Measurements from ENCODE around the gene NELFE.
"Not testable (repeated sequence)": the region's sequence is repeated elsewhere in the genome, so short reads cannot be mapped to it uniquely, and the experiment has no call there.

The NELFE gene

DNA sequence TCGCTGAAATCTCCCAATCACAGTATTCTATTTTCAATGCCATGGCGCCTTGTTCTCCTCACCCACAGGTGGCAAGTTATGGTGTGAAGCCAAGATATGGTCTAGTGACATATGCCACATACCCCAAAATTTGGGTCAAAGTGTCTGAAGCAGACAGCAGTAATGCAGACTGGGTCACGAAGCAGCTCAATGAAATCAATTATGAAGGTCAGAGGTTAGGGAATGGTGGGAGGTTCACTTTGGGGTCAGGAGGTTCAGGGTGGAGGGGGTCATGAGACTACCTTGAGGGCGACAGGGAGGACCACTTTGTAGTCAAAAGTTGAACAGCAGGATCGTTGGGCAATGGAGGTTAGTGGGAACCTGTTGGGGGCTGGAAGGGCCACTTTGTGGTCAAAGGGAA lies 10.5 kb downstream of the NELFE start:
- DNase-seq = no peak

DNA sequence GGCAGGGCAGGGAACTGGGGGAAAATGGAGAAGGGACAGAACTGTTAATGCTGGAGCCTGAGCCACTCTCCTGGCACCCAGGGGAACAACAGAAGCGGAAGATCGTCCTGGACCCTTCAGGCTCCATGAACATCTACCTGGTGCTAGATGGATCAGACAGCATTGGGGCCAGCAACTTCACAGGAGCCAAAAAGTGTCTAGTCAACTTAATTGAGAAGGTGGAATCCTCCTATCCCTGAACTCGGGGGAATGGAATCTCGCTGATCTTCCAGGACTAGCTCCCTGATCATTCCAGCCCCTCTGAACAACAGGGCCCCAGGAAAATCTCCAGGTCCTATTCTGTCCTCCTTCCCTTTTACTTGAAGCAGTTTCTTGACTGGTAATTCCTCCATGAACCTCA lies 10.9 kb downstream of the NELFE start:
- no peak for DNase-seq

DNA sequence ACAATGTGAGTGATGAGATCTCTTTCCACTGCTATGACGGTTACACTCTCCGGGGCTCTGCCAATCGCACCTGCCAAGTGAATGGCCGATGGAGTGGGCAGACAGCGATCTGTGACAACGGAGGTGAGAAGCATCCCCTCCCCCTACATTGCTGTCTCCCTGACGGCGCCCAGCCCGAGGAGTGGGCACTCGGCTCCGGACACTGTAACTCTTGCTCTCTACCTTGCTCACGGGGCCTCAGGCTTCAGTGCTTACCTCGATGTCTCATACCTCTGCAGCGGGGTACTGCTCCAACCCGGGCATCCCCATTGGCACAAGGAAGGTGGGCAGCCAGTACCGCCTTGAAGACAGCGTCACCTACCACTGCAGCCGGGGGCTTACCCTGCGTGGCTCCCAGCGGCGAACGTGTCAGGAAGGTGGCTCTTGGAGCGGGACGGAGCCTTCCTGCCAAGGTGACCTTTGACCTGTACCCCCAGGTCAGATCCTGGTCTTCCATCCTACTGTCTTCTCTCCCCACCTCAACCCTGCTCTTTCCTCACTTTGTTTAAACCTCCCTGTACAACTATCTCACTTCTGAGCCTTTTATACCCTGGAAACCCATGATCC lies 11.6 kb downstream of the NELFE start:
- no peak for DNase-seq

DNA sequence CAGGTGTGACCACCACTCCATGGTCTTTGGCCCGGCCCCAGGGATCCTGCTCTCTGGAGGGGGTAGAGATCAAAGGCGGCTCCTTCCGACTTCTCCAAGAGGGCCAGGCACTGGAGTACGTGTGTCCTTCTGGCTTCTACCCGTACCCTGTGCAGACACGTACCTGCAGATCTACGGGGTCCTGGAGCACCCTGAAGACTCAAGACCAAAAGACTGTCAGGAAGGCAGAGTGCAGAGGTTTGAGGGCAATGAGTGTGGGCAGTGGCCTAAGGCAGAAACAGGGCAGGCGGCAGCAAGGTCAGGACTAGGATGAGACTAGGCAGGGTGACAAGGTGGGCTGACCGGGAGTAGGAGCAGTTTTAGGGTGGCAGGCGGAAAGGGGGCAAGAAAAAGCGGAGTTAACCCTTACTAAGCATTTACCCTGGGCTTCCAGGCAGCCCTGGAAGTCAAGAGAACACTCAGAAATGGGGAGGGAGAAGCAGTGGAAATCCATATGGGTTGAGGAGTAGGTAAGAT lies 12.3 kb downstream of the NELFE start:
- no peak for DNase-seq

DNA sequence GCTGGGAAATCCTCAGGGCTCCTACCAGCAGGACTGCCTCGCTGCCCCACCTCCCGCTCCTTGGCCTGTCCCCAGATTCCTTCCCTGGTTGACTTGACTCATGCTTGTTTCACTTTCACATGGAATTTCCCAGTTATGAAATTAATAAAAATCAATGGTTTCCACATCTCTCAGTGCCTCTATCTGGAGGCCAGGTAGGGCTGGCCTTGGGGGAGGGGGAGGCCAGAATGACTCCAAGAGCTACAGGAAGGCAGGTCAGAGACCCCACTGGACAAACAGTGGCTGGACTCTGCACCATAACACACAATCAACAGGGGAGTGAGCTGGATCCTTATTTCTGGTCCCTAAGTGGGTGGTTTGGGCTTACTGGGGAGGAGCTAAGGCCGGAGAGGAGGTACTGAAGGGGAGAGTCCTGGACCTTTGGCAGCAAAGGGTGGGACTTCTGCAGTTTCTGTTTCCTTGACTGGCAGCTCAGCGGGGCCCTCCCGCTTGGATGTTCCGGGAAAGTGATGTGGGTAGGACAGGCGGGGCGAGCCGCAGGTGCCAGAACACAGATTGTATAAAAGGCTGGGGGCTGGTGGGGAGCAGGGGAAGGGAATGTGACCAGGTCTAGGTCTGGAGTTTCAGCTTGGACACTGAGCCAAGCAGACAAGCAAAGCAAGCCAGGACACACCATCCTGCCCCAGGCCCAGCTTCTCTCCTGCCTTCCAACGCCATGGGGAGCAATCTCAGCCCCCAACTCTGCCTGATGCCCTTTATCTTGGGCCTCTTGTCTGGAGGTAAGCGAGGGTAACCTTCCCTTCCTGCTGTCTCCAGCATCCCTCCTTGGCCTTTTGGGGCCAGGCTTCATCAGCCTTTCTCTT lies 13.0 kb downstream of the NELFE start, which contains the start of gene CFB:
CFB (plus strand) TSS at position 589 of the 863 bp plus-strand sequence; CDS start at position 716, 127 bp downstream.
- no peak for DNase-seq

DNA sequence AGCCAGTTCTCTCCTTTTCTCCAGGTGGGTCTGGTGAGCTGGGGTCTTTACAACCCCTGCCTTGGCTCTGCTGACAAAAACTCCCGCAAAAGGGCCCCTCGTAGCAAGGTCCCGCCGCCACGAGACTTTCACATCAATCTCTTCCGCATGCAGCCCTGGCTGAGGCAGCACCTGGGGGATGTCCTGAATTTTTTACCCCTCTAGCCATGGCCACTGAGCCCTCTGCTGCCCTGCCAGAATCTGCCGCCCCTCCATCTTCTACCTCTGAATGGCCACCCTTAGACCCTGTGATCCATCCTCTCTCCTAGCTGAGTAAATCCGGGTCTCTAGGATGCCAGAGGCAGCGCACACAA lies 13.6 kb downstream of the NELFE start:
- DNase-seq = no peak

DNA sequence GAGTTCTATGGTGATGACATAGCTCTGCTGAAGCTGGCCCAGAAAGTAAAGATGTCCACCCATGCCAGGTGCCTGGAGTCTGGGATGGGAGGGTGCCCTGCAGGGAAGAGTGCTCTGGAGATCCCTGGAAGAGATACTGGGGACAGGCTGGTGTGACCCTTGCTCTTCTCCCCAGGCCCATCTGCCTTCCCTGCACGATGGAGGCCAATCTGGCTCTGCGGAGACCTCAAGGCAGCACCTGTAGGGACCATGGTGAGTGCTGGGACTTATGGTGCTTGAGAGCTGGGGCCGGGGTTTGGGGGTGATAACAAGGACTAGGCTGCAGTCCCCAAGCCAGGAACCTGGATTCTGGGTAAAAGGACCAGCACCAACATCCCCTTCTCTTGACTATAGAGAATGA lies 15.0 kb downstream of the NELFE start:
- no peak for DNase-seq

DNA sequence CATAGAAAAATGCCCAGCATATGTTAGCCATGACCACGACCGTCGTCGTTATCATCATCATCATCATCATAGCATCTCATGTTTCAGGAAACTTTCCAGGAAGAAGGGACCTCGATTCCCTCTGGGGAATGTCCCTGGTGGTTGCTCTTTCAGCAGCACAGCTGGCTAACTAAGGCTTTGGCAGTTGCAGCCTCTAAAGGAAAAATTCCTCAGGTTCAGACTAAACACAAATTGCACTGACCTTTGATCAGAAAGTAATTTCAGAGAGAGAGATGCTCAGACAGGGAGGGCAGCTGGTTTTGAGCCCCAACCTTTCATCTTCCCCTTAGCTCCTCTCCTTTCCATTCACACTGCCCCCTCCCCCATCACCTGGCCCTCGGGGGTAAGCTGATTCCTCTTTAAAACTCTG lies 18.5 kb downstream of the NELFE start:
- DNase-seq = no peak

DNA sequence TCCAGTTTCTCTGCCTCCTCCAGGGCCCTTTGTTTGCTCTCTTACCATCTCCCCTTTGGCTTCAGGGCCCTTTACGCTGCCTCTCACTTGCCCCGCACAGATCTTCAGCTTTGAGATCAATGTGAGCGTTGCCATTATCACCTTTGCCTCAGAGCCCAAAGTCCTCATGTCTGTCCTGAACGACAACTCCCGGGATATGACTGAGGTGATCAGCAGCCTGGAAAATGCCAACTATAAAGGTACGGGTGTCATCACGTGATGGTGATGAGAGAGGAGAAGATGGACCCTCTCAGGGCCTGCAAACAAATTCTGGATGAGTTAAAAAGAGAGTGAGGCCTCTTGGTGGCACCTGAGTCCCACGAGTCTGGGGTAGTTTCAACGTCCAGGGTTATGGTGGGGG lies 22.9 kb downstream of the NELFE start:
- DNase-seq = no peak

DNA sequence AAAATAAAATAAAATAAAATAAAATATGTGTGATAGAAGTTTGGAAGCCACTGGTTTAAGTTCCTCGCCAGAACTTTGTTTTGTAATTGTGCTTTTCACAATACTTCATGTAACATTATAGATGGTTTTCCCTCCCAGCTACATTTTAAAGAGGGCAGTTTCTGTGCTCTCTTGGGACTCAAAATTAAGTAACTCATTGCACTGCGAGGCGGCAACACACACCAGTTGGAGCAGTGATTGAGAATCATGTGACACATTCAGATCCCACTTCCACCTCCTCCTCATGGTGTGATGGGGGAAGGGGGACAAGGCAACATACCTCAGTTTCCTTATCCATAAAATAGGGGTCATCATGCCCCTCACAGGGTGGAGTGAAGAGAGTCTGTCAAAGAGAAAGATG lies 23.8 kb downstream of the NELFE start:
- DNase-seq = no peak

DNA sequence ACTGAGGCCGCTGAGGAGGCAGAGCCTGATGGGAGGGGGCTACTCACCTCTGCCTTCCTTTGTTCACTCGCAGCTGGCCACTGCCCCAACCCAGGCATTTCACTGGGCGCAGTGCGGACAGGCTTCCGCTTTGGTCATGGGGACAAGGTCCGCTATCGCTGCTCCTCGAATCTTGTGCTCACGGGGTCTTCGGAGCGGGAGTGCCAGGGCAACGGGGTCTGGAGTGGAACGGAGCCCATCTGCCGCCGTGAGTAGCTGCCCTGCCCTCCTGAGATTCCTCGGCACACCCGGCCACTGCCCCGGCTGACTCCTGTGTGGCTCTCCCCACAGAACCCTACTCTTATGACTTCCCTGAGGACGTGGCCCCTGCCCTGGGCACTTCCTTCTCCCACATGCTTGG lies 25.2 kb downstream of the NELFE start:
- DNase-seq = no peak

DNA sequence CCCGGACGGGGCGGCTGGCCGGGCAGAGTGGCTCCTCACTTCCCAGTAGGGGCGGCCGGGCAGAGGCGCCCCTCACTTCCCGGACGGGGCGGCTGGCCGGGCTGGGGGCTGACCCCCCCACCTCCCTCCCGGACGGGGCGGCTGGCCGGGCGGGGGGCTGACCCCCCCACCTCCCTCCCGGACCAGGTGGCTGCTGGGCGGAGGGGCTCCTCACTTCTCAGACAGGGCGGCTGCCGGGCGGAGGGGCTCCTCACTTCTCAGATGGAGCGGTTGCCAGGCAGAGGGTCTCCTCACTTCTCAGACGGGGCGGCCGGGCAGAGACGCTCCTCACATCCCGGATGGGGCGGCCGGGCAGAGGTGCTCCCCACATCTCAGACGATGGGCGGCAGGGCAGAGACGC lies 26.6 kb downstream of the NELFE start:
- DNase-seq = not testable (repeated sequence)

DNA sequence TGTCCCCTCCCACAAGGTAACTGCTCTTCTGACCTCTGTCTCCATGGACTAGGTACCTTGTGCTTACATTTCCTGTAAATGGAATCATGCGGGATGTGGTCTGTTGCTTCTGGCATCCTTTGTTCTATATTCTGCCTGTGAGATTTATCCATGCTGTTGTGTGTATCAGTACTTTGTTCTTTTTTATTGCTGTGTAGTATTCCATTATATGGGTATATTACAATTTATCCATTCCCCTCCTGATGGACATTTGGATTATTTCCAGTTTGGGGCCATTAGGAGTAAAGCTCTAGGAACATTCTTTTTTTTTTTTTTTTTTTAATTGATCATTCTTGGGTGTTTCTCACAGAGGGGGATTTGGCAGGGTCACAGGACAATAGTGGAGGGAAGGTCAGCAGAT lies 27.8 kb downstream of the NELFE start:
- DNase-seq = no peak

DNA sequence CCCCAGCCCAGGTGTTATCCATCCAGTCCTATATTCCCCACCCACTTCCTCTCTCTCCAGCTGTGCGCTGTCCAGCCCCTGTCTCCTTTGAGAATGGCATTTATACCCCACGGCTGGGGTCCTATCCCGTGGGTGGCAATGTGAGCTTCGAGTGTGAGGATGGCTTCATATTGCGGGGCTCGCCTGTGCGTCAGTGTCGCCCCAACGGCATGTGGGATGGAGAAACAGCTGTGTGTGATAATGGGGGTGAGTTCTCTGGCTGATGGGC lies 30.2 kb downstream of the NELFE start:
- no peak for DNase-seq

DNA sequence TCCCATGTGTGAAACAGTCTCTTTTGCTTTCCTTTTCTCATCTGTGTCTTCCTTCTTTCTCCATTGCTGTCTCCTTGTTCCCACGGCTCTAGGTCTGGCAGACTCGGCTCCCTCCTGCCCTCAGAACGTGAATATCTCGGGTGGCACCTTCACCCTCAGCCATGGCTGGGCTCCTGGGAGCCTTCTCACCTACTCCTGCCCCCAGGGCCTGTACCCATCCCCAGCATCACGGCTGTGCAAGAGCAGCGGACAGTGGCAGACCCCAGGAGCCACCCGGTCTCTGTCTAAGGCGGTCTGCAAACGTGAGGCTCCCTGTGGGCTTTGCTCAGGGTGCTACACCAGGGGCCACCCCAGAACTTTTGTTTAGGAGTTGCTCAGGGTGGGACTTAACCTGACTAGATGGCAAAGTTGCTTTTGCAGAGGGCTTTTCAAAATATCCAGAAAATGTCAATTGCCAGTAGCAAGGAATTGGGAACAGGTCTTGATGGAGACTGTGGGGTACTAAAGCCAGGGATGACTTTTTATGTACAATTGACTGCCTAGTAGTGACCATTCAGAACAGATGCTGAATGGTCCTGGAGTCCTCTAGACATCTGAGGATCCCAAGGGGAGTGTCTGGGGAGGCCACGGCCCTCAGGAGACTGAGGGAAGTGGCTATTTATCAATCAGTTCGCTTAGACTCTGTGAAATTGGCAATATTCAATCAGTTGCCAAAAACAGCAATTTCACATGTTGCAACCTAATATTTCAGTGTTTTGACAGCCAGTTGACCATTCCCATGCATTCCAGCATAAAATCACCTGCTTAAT lies 30.7 kb downstream of the NELFE start:
- no peak for DNase-seq

DNA sequence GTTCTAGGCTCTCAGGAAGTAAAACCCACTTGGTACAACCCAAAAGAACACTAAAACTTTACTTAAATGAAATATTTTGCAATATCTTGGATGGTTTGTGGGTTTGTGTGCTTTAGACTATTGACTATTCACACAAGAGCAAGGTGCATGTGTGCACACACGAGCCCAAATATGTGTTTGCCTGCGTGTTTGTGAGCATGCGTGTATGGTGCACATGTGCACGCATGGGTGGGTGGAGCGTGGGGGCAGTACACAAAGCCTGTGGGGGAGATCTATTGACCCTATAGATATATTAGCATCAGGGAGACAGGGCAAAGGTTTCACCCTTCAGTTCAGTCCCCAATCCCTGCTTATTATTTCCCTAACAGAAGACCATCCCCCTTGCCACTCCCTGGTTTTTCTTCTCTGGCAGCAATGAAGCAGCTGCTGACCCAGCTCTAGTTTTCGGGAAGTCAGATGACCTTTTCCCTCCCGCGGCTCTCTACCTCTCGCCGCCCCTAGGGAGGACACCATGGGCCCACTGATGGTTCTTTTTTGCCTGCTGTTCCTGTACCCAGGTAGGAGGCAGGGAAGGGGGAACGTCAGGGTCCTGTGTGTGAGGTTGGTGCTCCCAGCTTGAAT lies 31.4 kb downstream of the NELFE start, which contains the start of gene C2:
C2 (plus strand) TSS at position 476 of the 621 bp plus-strand sequence; CDS start at position 512, 36 bp downstream.
- DNase-seq = no peak

DNA sequence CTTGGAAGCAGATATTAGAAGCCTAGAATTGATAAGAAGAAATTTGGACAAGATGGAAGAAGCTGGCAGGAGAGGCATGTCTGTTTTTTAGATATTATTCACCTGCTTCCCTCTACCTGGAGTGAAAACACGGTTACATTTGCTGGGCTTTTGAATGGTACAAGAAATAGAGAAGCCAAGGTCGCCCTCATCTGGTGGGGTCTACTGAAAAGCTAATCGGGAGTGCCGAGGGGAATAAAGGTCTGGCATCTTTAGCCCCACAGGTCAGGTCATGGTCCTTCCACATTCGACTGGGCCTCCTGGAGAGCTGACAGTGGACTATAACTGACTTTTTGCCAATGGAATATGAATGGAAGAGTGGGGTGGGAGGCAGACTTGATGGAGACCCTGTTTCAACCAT lies 35.8 kb downstream of the NELFE start:
- DNase-seq = no peak

DNA sequence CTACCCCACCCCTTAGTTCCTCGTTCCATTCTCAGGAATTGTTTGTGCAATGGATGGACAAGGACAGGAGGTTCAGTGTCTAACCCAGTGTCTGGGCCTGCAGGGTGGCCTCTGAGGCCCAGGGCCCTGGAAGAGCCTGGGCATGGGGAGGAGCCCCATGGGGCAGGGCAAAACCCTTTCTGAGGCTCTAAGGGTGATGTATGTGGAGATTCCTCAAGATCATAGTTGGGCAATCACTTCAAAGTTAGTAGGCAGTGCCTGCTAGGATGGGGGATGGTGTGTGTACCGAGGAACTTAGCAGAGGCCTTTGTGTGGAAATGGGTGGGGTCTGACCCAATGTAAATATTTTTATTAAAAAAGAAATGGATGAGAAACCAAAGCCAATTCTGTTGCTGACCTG lies 38.0 kb downstream of the NELFE start:
- DNase-seq = no peak

DNA sequence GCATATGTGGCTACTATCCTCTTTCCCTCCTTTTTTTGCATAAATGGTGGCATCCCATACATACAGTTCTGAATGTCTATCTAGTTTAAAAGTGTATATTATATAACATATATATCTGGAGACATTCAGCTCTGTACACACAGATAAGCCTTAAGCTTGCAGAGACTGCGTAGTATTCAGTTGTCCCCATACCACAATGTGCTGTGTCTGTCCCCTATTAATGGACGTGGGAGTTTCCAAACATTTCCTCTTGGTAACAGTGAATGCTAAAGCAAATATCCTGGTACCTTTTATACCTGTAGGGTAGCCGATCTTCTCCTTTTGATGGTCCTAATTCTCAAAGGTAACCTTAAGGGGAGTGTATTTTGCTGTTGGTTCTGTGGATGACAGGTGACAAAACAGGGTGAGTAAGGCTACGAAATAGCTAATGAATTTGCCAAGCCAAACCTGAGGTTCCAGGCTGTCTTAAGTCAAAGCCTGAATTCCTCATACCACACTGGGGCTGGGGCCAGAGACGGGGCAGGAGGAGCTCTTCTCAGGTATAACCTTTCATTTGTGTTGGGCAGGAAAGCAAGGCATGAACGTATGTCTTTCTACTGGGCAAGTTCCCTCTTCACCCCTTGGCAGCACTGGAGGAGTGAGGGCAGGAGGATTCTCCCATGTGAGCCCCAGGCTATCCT lies 39.0 kb downstream of the NELFE start:
- no peak for DNase-seq

DNA sequence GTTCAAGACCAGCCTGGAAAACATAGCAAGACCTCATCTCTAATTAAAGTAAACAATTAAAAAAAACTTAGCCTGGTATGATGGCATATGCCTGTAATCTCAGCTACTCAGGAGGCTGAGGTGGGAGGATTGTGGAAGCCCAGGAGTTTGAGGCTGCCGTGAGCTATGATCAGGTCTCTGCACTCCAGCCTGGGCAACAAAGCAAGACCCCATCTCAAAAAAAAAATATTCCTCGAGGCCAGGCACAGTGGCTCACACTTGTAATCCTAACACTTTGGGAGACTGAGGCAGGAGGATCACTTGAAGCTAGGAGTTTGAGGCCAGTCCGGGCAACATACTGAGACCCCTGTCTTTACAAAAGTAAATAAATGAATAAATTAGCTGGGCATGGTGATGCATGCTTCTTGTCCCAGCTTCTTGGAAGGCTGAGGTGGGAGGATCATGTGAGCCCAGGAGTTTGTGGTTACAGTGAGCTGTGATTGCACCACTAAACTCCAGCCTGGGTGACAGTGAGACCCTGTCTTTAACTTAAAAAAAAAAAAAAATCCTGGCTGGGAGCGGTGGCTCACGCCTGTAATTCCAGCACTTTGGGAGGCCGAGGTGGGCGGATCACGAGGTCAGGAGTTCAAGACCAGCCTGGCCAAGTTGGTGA lies 40.6 kb downstream of the NELFE start:
- no peak for DNase-seq

DNA sequence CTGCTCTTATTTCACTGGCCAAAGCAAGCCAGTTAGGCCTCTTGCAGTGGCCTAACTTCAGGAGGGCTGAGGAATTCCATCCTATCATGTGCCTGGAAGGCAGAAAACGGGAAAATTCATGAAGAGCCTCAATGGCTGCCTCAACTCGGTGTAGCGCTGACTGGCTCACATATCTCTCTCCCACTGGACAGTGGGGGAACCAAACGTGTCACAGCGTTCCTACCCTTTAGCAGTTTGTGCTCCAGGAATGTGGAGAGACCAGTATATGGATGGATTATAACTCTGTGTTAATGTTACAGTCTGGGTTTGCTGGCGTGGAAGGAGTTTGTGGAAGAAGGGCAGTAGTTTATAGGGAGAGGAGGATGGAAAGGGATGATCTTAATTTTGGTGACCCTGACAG lies 43.0 kb downstream of the NELFE start:
- DNase-seq = no peak

DNA sequence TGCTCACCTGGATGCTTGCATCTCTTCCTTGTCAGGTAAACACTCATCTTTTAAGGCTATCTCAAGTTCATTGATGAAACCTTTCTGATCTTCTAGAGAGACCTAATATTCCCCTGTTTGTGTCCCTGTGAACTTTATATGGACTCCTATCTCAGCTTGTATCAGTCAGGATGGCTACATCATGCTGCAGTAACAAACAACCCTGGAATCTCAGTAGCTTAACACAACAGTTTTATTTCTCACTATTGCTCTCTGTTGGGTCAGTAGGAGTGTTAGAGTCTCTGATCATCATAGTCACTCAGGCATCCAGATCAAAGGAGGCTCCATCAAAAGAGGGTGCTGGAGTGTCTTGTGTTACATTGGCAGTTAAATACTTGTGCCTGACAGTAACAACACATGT lies 43.4 kb downstream of the NELFE start:
- no peak for DNase-seq

All from stimulated activated naive CD4-positive, alpha-beta T cell (primary cell).